GM10266 (cell line): ENCODE results near the gene RAB44.

Source experiments
- DNase-seq: peaks from one replicate; pipeline ENCODE4 v3.0.0; 2012; ENCODE audit errors: extremely low spot score
- TF ChIP-seq, protein P1 (sequence below): IDR thresholded peaks from 2 replicates; pipeline ENCODE4 v1.5.1; 2012; ENCODE audit warnings: mild to moderate bottlenecking, low read depth; ENCODE audit not compliant: control insufficient read depth, insufficient read depth; ENCODE audit errors: missing control alignments

RAB44 gene

DNA sequence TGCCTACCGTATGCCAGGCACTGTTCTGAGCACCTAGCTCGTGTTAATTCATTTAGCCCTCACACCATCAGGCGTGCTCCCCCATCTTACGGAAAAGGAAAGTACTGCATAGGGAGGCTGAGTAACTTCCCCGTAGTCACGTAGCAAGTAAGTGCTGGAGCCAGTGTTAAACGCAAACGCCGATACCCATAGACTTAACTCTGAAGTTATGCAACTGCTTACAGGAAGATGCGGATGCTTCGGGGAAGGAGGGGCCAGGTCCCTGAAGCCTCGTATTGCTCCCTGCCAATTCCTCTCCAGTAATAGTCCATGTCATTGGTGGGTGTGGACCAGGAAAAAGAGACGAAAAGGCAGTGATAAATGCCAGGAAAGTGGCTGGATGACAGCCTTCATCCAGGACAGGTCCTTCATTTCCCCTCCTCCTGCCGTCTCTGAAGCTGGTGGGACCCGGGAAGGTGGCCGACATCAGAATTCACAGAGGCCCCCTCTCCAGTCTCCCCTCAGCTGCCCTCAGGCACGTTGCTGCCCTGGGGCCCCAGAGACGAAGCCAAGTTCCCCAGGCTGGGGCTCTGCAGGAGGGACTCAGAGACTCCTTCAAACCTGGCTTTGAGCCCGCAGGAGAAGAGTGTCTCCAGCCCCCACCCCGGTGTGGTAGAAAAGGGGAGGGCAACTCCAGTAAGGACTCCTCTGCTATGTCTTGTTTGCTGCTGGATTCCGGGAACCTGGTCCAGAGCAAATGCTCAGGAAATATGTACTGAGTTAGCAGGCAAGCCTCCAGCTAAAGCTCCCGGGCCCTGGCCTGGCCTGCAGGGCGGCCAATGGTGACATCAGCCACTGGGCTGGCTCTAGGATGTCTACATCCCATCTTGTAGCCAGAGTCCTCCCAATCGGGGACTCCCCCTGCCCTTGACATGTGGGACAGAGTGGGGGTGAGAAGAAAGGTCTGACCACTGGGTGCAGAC lies 37.8 kb downstream of the RAB44 start:
- DNase-seq, result no peak

DNA sequence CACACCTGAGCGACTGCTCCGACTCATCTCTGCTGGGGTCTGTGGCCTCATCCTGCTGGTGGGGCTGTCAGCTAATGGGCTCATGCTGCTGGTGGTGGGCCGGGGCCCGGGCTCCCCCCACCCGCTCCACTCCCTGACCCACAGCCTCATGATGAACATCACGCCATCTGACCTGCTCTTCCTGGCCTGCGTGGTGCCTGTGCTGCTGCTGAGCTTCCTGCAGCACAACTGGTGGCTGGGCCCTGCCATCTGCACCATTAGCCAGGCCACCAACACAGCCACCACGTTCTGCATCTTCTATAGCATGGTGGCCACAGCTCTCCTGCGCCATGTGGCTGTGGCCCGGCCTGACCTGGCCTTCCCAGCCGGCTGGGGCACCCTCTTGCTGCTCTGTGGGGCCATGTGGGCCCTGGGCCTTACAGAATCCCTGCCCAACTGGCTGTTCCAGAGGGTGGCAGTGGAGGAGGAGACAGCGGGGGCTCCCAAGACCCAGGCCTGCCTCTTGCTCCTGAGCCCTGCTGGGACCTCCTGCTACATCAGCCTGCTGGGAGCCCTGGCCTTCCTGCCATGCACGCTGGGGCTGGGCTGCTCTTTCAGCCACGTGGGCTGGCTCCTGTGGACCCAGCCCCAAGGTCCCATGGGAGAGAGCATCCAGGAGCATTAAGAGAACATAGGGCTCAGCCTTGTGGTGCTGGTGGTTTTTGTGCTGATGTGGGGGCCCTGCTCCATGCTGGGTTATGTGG lies 39.6 kb downstream of the RAB44 start:
- no peak for DNase-seq
- TF ChIP-seq, protein P1, sequence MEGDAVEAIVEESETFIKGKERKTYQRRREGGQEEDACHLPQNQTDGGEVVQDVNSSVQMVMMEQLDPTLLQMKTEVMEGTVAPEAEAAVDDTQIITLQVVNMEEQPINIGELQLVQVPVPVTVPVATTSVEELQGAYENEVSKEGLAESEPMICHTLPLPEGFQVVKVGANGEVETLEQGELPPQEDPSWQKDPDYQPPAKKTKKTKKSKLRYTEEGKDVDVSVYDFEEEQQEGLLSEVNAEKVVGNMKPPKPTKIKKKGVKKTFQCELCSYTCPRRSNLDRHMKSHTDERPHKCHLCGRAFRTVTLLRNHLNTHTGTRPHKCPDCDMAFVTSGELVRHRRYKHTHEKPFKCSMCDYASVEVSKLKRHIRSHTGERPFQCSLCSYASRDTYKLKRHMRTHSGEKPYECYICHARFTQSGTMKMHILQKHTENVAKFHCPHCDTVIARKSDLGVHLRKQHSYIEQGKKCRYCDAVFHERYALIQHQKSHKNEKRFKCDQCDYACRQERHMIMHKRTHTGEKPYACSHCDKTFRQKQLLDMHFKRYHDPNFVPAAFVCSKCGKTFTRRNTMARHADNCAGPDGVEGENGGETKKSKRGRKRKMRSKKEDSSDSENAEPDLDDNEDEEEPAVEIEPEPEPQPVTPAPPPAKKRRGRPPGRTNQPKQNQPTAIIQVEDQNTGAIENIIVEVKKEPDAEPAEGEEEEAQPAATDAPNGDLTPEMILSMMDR, result no peak

More for the DNA sequence above, 37.8 kb downstream of the RAB44 start:
- TF ChIP-seq, protein P1, result no peak

DNA sequence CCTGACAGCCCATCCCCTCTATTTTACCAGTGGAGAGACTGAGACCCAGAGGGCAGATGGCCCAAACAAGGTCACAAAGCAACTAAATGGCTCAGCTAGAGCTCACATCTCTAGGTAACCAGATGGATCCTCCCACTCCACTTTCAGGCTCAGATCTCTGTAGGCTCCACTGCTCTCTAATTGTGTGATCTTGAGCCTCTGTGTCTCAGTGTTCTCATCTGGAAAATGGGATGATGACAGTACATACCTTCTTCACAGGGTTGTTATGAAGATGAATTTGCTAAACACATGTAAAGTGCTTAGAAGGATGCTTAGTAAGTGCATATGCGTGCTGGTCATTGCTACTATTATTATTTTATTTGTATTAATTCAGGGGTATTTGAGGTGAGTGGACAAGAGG lies 40.5 kb downstream of the RAB44 start:
- TF ChIP-seq, protein P1, result no peak
- DNase-seq, result no peak

DNA sequence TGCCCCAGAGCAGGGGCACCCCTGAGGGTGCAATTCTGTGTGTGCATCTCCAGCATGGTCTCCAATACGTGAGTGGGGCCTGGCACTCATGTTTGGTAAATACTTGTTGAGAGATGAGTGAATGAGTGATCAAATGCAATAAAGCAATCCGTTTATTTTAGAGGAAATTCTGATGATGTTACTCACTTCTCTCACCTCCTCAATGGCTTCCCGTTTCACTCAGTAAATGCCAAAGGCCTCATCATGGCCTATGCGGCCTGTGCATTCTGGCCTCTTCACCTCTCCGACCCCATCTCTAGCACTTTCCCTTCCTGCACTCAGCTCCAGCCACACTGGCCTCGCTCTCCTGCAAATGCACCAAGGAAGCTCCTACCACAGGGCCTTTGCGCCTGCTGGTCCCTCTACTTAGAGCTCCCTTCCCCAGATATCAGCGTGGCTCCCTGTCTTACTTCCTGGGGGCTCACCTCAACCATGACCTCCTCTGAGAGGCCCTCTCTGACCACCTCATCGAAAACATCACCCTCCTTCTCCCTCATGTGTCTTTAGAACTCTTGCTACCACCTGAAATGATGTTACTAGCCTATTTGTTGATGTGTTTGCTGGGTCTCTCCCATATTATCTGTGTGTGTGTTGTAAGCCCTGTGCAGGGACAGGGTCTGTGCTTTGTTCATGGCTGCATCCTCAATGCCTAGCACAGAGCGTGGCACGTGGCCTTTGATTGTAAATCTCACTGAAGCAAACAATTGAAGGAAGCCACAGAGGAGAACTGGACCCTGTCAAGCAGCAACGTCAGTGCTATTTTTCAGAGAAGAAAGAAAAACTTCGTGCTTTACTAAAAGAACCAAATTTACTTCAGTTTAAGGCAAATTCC lies 42.6 kb downstream of the RAB44 start:
- no peak for DNase-seq
- TF ChIP-seq, protein P1, result no peak

DNA sequence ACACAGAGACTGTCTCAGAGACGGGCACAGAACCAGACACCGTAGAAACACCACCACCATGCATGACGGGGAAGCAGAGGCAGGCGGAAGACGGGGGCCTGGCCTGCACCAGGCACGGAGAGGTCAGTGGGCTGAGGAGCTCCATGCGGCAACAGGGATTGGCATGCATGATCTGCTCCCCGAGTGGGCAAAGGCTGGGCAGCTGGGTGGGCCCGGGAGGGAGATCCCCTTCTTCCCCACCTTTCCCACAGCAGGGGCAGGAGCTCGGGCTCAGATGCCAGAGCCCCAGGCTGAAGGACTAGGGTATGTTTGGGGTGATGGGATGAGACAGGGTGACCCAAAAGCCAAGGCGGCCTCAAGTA lies 43.2 kb downstream of the RAB44 start:
- TF ChIP-seq, protein P1, result no peak
- no peak for DNase-seq

DNA sequence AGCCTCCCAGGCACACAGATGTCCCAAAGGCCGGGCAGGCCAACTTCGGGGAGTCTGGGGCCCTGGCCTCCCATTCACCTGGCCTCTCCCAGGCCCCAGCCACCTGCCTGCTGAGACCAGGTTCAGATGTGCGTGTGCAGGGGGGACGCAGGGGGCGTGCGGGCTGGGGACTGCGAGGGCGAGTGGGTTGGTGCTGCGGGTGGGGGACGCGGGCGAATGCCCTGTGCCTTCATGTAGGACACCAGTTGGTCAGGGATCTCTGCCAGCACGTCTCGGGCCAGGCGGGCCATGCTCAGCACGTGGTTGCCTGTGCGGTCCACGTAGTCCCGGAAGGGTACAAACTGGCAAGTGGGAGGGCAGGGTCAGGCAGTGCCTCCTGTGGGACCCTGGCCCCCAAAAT lies 44.5 kb downstream of the RAB44 start:
- no peak for DNase-seq
- TF ChIP-seq, protein P1, result no peak
